GM23248 (cell line): ENCODE measurements around the gene NPY1R.

Source experiments
- EZH2 ChIP-seq: fragments of 200-600 bp; sonication (generic); IDR thresholded peaks from 2 replicates; pipeline ENCODE4 v1.6.1; 2018; ENCODE audit warnings: antibody characterized with exemption, mild to moderate bottlenecking; ENCODE audit not compliant: insufficient read depth, poor library complexity, severe bottlenecking
- EZH2phosphoT487 ChIP-seq: fragments of 200-600 bp; sonication (generic); IDR thresholded peaks from 2 replicates; pipeline ENCODE4 v1.6.1; 2018; ENCODE audit warnings: antibody characterized with exemption, moderate library complexity, mild to moderate bottlenecking, low read depth; ENCODE audit not compliant: insufficient read depth

GRCh38 chr4:163300445-163300844 lies 32.0 kb downstream of the NPY1R start:
- TF ChIP-seq EZH2phosphoT487: no peak
- no peak for TF ChIP-seq EZH2
